H1 (cell line): Measurements from ENCODE around the gene BRINP3. TPM values are rescaled to one million over a fixed set of nuclear protein-coding genes. Genes with fewer than 3 reads are reported as not detected.

Experiments used
- ASH2L ChIP-seq: fragments of 200-600, 300-600 bp; sonication (generic); IDR thresholded peaks from one replicate; pipeline ENCODE4 v1.7.1; 2017; ENCODE audit warnings: low read length
- BACH1 ChIP-seq: IDR thresholded peaks from 2 replicates; pipeline ENCODE4 v1.6.1; 2012; ENCODE audit warnings: low read length, improper control_type of control experiment
- CHD7 ChIP-seq: fragments of 300-600 bp; sonication (generic); IDR thresholded peaks from 2 replicates; pipeline ENCODE4 v1.7.1; 2012; ENCODE audit warnings: low read length, moderate library complexity, mild to moderate bottlenecking, inconsistent platforms; ENCODE audit not compliant: insufficient replicate concordance
- CREB1 ChIP-seq: IDR thresholded peaks from 2 replicates; pipeline ENCODE4 v1.6.1; 2012; ENCODE audit warnings: inconsistent platforms
- GABPA ChIP-seq: IDR thresholded peaks from 2 replicates; pipeline ENCODE4 v1.6.1; 2011; ENCODE audit warnings: mild to moderate bottlenecking, low read length, moderate library complexity, borderline replicate concordance; ENCODE audit not compliant: insufficient read depth
- KDM1A ChIP-seq: fragments of 200-600, 300-600 bp; sonication (generic); IDR thresholded peaks from 2 replicates; pipeline ENCODE4 v1.7.1; 2016; ENCODE audit warnings: mild to moderate bottlenecking, low read length, borderline replicate concordance
- PHF8 ChIP-seq: fragments of 200-600 bp; sonication (generic); conservative IDR thresholded peaks from 2 replicates; pipeline ENCODE4 v1.7.1; 2012; ENCODE audit warnings: low read depth, mild to moderate bottlenecking, inconsistent platforms, low read length, moderate library complexity
- POLR2AphosphoS5 ChIP-seq: IDR thresholded peaks from 2 replicates; pipeline ENCODE4 v1.6.1; 2011; ENCODE audit warnings: low read depth, low read length
- RXRA ChIP-seq: IDR thresholded peaks from 2 replicates; pipeline ENCODE4 v1.6.1; 2011; ENCODE audit warnings: low read depth, mild to moderate bottlenecking, low read length, moderate library complexity; ENCODE audit not compliant: insufficient read depth
- SAP30 ChIP-seq: fragments of 300-600 bp; sonication (generic); IDR thresholded peaks from 2 replicates; pipeline ENCODE4 v1.7.1; 2012; ENCODE audit warnings: low read length, moderate library complexity, mild to moderate bottlenecking, inconsistent platforms; ENCODE audit not compliant: insufficient read depth, insufficient replicate concordance
- SP4 ChIP-seq: IDR thresholded peaks from 2 replicates; pipeline ENCODE4 v1.6.1; 2012; ENCODE audit warnings: low read length, inconsistent platforms
- polyA plus RNA-seq, 7 experiments: library from polyadenylated mRNA; depleted of rRNA in 3 of 7; stranded (reverse) in 5 of 7; unstranded in 2 of 7; fragments of >200 nt in 5 of 7; fragments of 200-250 nt in 2 of 7; gene quantifications; 1 replicate in 5 of 7; 2 replicates in 1 of 7; 4 replicates in 1 of 7; pipeline versions ENCODE4 v1.2.1 to v1.2.3, GENCODE V29; 2011 to 2013; ENCODE audit warnings: missing spikeins in 2 of 7, mixed read lengths in 2 of 7
- total RNA-seq: library from RNA; stranded (reverse); fragmentation: NEBNext Ultra II Directional; extraction: Animal tissue kit (Norgen Biotek cat#: 25700); gene quantifications from 2 replicates; pipeline ENCODE4 v1.2.1, GENCODE V29; 2021
- TF ChIP-seq, protein P1 (sequence below): IDR thresholded peaks from 2 replicates; pipeline ENCODE4 v1.6.1; 2011; ENCODE audit warnings: low read depth, mild to moderate bottlenecking, low read length; ENCODE audit not compliant: insufficient read depth

The BRINP3 gene
- total and polyA plus RNA-seq, 2 of the 8 experiments (the other 6 are each of a cell fraction or from before 2014, with no cell fraction given), result not detected

GRCh38 chr1:190296453-190296852, 181.2 kb downstream of the BRINP3 start (continued):
- TF ChIP-seq CHD7 (no peak), RXRA (no peak), POLR2AphosphoS5 (no peak), ASH2L (no peak), BACH1 (no peak), KDM1A (no peak), CREB1 (no peak), SP4 (no peak), PHF8 (no peak), GABPA (no peak), SAP30 (no peak)
- TF ChIP-seq, protein P1, sequence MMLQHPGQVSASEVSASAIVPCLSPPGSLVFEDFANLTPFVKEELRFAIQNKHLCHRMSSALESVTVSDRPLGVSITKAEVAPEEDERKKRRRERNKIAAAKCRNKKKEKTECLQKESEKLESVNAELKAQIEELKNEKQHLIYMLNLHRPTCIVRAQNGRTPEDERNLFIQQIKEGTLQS, result no peak
